Stimulated activated CD4-positive, alpha-beta T cell treated with anti-CD3 and anti-CD28 coated beads, Interleukin-12 subunit alpha, Interleukin-12 subunit beta, amount 100 ng/mL, for 4 hours (primary cell): ENCODE data around the gene SEMA3A.

ENCODE experiments used
- DNase-seq: peaks from one replicate; pipeline ENCODE4 v3.0.0-alpha.2; 2020

SEMA3A gene

DNA sequence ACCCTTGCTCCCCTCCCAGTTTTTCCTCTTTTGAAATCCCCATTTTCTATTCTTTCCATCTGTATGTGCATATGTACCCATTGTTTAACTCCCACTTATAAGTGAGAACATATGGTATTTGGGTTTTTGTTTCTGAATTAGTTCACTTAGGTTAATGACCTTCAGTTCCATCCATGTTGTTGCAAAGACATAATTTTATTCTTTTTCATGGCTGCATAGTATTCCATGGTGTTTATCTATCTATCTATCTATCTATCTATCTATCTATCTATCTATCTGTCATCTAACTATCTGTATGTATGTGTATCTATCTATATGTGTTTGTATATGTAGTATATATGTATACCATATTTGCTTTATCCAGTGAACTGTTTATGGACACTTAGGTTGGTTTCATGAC, 281.4 kb downstream of the SEMA3A start:
- DNase-seq: no peak

DNA sequence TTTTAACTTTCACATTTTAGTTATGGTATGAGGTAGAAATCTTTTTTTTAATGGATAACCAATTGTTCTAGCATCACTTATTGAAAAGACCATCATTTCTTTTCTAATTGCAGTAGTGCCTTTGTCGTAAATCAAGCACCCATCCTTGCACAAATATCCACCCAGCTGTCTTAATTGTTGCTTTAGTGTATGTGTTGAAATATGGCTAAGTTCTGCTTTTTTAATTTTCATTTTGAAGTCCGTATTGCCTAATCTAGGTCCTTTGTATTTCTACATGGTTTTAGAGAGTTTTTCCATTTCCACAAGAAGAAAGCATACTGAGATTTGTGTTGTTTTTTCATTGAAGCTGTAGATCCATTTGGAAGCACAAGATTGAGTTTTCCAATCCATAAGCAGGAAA, 286.1 kb downstream of the SEMA3A start:
- no peak for DNase-seq
